SK-N-MC (cell line): ENCODE results near the gene LGALS8.

Experiments used
- EZH2 ChIP-seq: fragments of 200-600 bp; sonication (generic); IDR thresholded peaks from one replicate; pipeline ENCODE4 v1.6.1; 2017; ENCODE audit warnings: antibody characterized with exemption
- FOXP2 ChIP-seq: optimal IDR thresholded peaks from 2 replicates; pipeline ENCODE3; 2011; ENCODE audit warnings: mild to moderate bottlenecking, moderate library complexity; ENCODE audit not compliant: insufficient read depth; ENCODE audit errors: extremely low read length, control extremely low read depth
- POLR2AphosphoS5 ChIP-seq: IDR thresholded peaks from 2 replicates; pipeline ENCODE4 v1.6.1; 2012; ENCODE audit warnings: mild to moderate bottlenecking, low read depth, low read length, borderline replicate concordance

- TF ChIP-seq POLR2AphosphoS5 (no peak), EZH2 (no peak), FOXP2 (no peak)
Measured at GRCh38 chr1:236494082-236494481, 29.7 kb upstream of the LGALS8 start.
